Measurements from ENCODE around the gene POMT2.

The POMT2 gene

DNA sequence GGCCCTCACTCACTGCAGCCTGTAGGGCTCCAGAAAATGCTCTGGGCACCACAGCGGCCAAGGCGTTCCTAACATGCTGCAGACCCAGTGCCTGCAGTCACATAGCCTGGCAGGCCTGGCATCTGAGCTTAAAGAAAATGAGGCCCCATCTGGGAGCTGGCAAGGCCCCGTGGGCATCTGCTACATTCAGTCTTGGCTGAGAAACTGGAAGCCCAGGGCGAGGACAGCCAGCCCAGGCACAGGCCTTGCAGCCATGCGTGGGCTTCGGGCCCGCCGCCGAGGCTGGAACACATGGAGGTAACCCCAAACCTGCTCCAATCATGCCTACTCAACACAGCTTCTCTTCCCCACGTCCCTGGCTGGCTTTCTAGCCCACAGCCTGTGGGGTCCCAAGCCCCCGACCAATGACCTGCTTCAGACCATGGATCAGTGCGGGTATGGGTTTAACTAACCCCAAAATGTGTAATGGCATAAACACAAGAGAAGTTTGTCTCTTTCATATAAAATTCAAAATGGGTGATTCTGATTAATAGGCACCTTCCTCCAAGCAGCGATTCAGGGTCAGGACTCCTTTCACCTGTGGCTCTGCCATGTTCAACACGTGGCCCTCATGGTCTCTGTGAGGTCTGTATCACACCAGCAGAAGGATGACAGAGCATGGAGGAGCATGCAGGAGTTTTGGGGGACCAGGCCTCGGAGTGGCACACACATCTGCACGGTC, 56.1 kb downstream of the POMT2 start:
- TF ChIP-seq, protein P1, sequence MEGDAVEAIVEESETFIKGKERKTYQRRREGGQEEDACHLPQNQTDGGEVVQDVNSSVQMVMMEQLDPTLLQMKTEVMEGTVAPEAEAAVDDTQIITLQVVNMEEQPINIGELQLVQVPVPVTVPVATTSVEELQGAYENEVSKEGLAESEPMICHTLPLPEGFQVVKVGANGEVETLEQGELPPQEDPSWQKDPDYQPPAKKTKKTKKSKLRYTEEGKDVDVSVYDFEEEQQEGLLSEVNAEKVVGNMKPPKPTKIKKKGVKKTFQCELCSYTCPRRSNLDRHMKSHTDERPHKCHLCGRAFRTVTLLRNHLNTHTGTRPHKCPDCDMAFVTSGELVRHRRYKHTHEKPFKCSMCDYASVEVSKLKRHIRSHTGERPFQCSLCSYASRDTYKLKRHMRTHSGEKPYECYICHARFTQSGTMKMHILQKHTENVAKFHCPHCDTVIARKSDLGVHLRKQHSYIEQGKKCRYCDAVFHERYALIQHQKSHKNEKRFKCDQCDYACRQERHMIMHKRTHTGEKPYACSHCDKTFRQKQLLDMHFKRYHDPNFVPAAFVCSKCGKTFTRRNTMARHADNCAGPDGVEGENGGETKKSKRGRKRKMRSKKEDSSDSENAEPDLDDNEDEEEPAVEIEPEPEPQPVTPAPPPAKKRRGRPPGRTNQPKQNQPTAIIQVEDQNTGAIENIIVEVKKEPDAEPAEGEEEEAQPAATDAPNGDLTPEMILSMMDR (IDR thresholded peaks at IDR 0.05; ENCODE audit: low read depth, low read length, missing control alignments): no peak
- no peak overlapping the region for H3K4me3 ChIP-seq (ENCODE audit: low read depth, low read length)
- in situ Hi-C loops (cut with HindIII; ENCODE audit: low pct_ligation_motif_present, low sequenced_read_pairs): no loop called here
- no peaks in the 10 kb centered on the region for H3K36me3 ChIP-seq (replicated peaks)
- H3K27ac ChIP-seq: no peak overlapping the region
- peaks cover 15% of the 10 kb centered on the region for H3K27me3 ChIP-seq (replicated peaks)
- no peak for DNase-seq

DNA sequence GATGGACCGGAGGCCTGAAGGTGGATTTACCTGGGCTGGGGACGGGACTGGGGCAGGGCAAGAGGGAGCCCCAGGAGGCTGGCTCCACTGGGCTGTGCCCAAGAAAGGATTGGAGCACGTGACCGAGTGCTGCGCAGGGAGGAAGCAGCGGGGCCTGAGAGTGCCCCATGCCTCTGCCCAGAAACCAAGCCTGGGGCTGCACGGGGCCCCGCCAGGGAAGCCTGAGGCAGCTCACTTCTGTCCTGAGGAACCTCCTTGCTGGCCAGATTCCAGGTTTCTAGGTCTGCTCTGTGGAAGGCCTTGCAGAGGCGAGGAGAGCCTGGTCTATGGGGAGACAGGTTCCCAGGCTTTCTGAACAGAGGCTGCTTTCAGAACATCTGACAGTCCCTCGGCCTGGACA, 60.1 kb downstream of the POMT2 start:
- H3K4me3 ChIP-seq (ENCODE audit: low read depth, low read length): no peak overlapping the region
- H3K36me3 ChIP-seq (replicated peaks): no peaks in the 10 kb centered on the region
- H3K27ac ChIP-seq: no peak overlapping the region
- in situ Hi-C loops (cut with HindIII; ENCODE audit: low pct_ligation_motif_present, low sequenced_read_pairs): no loop called here
- no peaks in the 10 kb centered on the region for H3K27me3 ChIP-seq (replicated peaks)
- TF ChIP-seq, protein P1 (IDR thresholded peaks at IDR 0.05; ENCODE audit: low read depth, low read length, missing control alignments): no peak
- DNase-seq: no peak

DNA sequence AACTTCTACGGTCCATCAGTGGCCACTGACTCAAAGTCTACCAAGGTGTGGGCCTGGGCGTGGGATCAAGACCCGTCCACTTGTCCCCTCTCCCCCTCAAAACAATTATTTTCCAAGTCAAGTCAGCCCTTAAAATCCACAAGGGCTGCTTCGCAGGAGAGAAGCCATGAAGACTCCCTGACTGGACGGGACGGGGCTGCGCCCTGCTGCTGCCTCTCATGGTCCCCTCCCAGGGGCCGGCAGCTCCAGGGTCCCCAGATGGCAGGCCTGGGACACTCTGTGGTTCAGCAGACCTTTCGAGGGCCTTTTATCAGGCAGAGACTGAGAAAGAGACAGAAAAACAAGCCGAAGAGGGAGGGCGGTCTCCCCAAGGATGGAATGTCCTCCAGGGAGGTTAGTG, 60.5 kb downstream of the POMT2 start:
- in situ Hi-C loops (cut with HindIII; ENCODE audit: low pct_ligation_motif_present, low sequenced_read_pairs): no loop called here

DNA sequence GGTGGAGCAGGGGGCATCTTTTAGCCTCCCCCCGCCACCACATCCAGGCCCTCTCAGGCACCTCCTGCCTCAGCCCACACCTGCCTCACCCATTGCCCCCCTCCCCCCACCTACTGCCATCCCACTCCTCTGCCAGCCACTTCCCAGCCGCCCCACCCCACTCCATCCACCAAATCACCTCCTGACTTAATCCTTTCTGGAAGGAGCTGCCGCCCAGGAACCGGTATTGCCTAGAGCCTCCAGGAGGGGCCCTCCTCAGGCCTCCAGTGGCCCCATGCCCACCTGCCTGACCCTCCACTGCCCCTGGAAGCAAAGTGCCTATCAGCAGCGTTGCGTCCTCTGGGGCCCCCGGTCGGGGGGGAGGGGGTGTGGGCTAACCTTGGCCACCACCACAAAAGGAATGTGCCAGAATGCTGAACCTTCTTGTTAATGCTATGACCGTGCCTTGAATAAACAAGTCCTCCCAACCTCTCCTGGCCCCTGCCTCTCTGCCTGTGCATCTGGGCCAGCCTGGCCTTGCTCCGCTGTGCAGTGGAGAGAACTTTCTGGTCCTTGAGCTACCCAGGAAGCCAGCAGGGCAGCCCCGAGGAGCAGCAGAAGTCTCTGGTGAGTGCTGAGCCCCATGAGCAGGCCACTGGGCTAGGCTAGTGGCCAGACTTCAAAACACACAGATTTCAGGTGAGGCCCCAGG, 61.5 kb downstream of the POMT2 start:
- in situ Hi-C loops (cut with HindIII; ENCODE audit: low pct_ligation_motif_present, low sequenced_read_pairs): no loop called here
- H3K4me3 ChIP-seq (ENCODE audit: low read depth, low read length): no peak overlapping the region
- H3K36me3 ChIP-seq (replicated peaks): no peaks in the 10 kb centered on the region
- TF ChIP-seq, protein P1 (IDR thresholded peaks at IDR 0.05; ENCODE audit: low read depth, low read length, missing control alignments): no peak
- H3K27ac ChIP-seq: no peak overlapping the region
- H3K27me3 ChIP-seq (replicated peaks): no peaks in the 10 kb centered on the region
- no peak for DNase-seq

More for the DNA sequence above, 60.5 kb downstream of the POMT2 start:
- H3K27me3 ChIP-seq (replicated peaks): no peaks in the 10 kb centered on the region
- H3K27ac ChIP-seq: no peak overlapping the region
- no peaks in the 10 kb centered on the region for H3K36me3 ChIP-seq (replicated peaks)
- TF ChIP-seq, protein P1 (IDR thresholded peaks at IDR 0.05; ENCODE audit: low read depth, low read length, missing control alignments): no peak
- DNase-seq: no peak
- no peak overlapping the region for H3K4me3 ChIP-seq (ENCODE audit: low read depth, low read length)

DNA sequence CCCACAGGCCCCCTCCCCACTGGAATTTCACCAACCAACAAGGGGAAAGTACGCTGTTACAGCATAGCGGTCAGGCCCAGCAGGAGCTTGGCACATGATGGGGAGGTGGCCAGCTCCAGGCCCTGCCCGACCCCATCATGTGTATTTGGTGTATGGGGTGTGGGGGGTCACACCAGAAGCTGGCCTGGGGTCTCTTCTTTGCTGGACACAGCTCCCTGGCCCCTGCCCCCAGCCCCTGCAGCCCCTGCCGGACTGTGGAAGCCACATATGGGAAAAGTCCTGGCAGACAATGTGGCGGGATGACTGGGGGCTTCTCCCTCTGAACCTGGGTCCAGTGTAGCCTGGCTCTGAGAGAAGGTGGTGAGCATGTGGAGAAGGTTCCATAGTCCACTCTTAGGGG, 62.1 kb downstream of the POMT2 start:
- Histone ChIP-seq H3K36me3 (replicated peaks) (no peaks in the 10 kb centered on the region), H3K27me3 (replicated peaks) (no peaks in the 10 kb centered on the region), H3K4me3 (ENCODE audit: low read depth, low read length) (no peak overlapping the region), H3K27ac (no peak overlapping the region)
- in situ Hi-C loops (cut with HindIII; ENCODE audit: low pct_ligation_motif_present, low sequenced_read_pairs): no loop called here
- no peak for DNase-seq
- TF ChIP-seq, protein P1 (IDR thresholded peaks at IDR 0.05; ENCODE audit: low read depth, low read length, missing control alignments): no peak
